ENCODE measurements around the gene AP3S2. TPM values are rescaled to one million over a fixed set of nuclear protein-coding genes. Genes with fewer than 3 reads are reported as not detected.

The AP3S2 gene
- polyA plus RNA-seq, 3 donors, result 29.8 to 44.9 (median 44.1) TPM

- no peak for DNase-seq
Observed at GRCh38 chr15:89820666-89821611, 72.9 kb downstream of the AP3S2 start.

- DNase-seq, result no peak
Observed at GRCh38 chr15:89818287-89818686, 75.5 kb downstream of the AP3S2 start.

- no peak for DNase-seq
Observed at GRCh38 chr15:89817701-89818280, 76.0 kb downstream of the AP3S2 start.

GRCh38 chr15:89815769-89816168 is 78.0 kb downstream of the AP3S2 start:
- DNase-seq, result no peak

GRCh38 chr15:89814112-89814742 is 79.6 kb downstream of the AP3S2 start:
- no peak for DNase-seq

- no peak for DNase-seq
Observed at GRCh38 chr15:89813381-89814111, 80.2 kb downstream of the AP3S2 start.

GRCh38 chr15:89812847-89813320 is 80.9 kb downstream of the AP3S2 start:
- DNase-seq, result no peak

- no peak for DNase-seq
Observed at GRCh38 chr15:89812011-89812846, 81.6 kb downstream of the AP3S2 start.

GRCh38 chr15:89810837-89811236 is 83.0 kb downstream of the AP3S2 start:
- no peak for DNase-seq

- no peak for DNase-seq
Observed at GRCh38 chr15:89809787-89810148, 84.0 kb downstream of the AP3S2 start.

- DNase-seq, result no peak
Observed at GRCh38 chr15:89809093-89809786, 84.6 kb downstream of the AP3S2 start.

- DNase-seq, result no peak
Observed at GRCh38 chr15:89808160-89808870, 85.5 kb downstream of the AP3S2 start.

- DNase-seq, result no peak
Observed at GRCh38 chr15:89807689-89808088, 86.1 kb downstream of the AP3S2 start.

- DNase-seq, result no peak
Observed at GRCh38 chr15:89806559-89807550, 86.9 kb downstream of the AP3S2 start.

- DNase-seq, result no peak
Observed at GRCh38 chr15:89806210-89806558, 87.6 kb downstream of the AP3S2 start.

GRCh38 chr15:89805241-89806209 is 88.3 kb downstream of the AP3S2 start:
- DNase-seq, result no peak

Data from renal pelvis (tissue), 4 donors.